Measurements from ENCODE around the gene ITCH.

GRCh38 chr20:34421766-34422466 is 58.8 kb downstream of the ITCH start:
- TF ChIP-seq CTCF (IDR thresholded peaks at IDR 0.05; ENCODE audit: insufficient read depth, low read length, poor library complexity, severe bottlenecking) = no peak
- no peak for TF ChIP-seq EZH2phosphoT487 (conservative IDR thresholded peaks at IDR 0.05; ENCODE audit: low read length)
